SK-N-SH treated with all-trans-retinoic acid at 6 μM for 48 hours (cell line): ENCODE measurements around the gene LY6G6F.

Experiments
- OSR1 ChIP-seq: fragments of 250-450 bp; sonication (Bioruptor Pico); IDR thresholded peaks from 2 replicates; pipeline ENCODE4 v1.8.0; 2022; ENCODE audit warnings: moderate library complexity, mild to moderate bottlenecking, inconsistent platforms
- ZNF565 ChIP-seq: fragments of 450-650 bp; formaldehyde crosslinking; conservative IDR thresholded peaks from 2 replicates; pipeline ENCODE4 v1.5.0; 2020; ENCODE audit warnings: low read depth, mild to moderate bottlenecking, moderate library complexity

- no peak for TF ChIP-seq OSR1 (CRISPR knock-in tag)
- TF ChIP-seq ZNF565 (CRISPR knock-in tag) = no peak
Observed at GRCh38 chr6:31725502-31726350, 19.1 kb downstream of the LY6G6F start.
